ENCODE measurements around the gene FPR2. TPM values are rescaled to one million over a fixed set of nuclear protein-coding genes. Genes with fewer than 3 reads are reported as not detected.

Gene FPR2
- polyA plus RNA-seq, result 0.03 to 0.06 TPM (median 0.05 TPM) in 3 replicates
- polyA plus RNA-seq (2011; ENCODE audit: low read depth), result not detected
- polyA plus RNA-seq (2011; cell fraction: cytosol; rRNA removed), result 0.08 TPM in 1 of 2 replicates, not detected in the other
- polyA plus RNA-seq (2011; cell fraction: nucleus; rRNA removed), result 0.13 TPM in 1 of 2 replicates, not detected in the other
- polyA plus RNA-seq (2012; ENCODE audit: low replicate concordance), result not detected in 2 replicates
- polyA minus RNA-seq, result 0.32 TPM in 1 of 3 replicates, not detected in the others
- polyA minus RNA-seq (2011; cell fraction: cytosol; rRNA and poly(A)+ RNA removed), result not detected
- polyA minus RNA-seq (2011; cell fraction: nucleus; rRNA and poly(A)+ RNA removed), result not detected in 2 replicates

GRCh38 chr19:51760697-51761356 lies at the start of gene FPR2:
Gene FPR2 (plus strand): TSS chr19:51761180. CDS start chr19:51768659, 7,479 bp downstream.
- Histone ChIP-seq H3K79me2 (ENCODE audit: control insufficient read depth, insufficient read depth, low read length) (no peaks in the 10 kb centered on the region), H3K4me2 (ENCODE audit: control insufficient read depth, extremely low read depth, insufficient read depth, low read depth, low read length) (no peak within 1 kb of the TSS), H3K27ac (ENCODE audit: control insufficient read depth, insufficient read depth, low read length) (no peak within 1 kb of the TSS), H3K27me3 (ENCODE audit: control insufficient read depth, extremely low read depth, insufficient read depth, low read length) (no peaks in the 10 kb centered on the region), H3K9me3 (ENCODE audit: control insufficient read depth, low read depth, low read length) (no peaks in the 10 kb centered on the region), H3K4me3 (ENCODE audit: control insufficient read depth in 2 of 3, extremely low read depth in 1 of 3, insufficient read depth in 2 of 3, low read depth in 1 of 3, low read length in 3 of 3) (no peak within 1 kb of the TSS), H3K9ac (ENCODE audit: control insufficient read depth, extremely low read depth, insufficient read depth, low read length) (no peak within 1 kb of the TSS), H2AFZ (ENCODE audit: control insufficient read depth, low read length) (no peak within 1 kb of the TSS), H4K20me1 (ENCODE audit: control insufficient read depth, extremely low read depth, insufficient read depth, low read length) (no peaks in the 10 kb centered on the region), H3K4me1 (ENCODE audit: control insufficient read depth, extremely low read depth, insufficient read depth, low read length) (no peaks in the 10 kb centered on the region), H3K36me3 (ENCODE audit: control insufficient read depth in 2 of 2, extremely low read depth in 1 of 2, insufficient read depth in 2 of 2, low read length in 2 of 2) (no peaks in the 10 kb centered on the region), H3K9me1 (ENCODE audit: control insufficient read depth, extremely low read depth, insufficient read depth, low read length) (no peaks in the 10 kb centered on the region)
- no peak for FAIRE-seq
- TF ChIP-seq EZH2 (IDR thresholded peaks at IDR 0.05; ENCODE audit: low read length), result no peak
- TF ChIP-seq CTCF (optimal IDR thresholded peaks at IDR 0.05 in 1 of 3, IDR thresholded peaks at IDR 0.05 in 1 of 3, conservative IDR thresholded peaks at IDR 0.05 in 1 of 3; ENCODE audit: extremely low read depth in 1 of 3, insufficient read depth in 2 of 3, low read length in 3 of 3), result no peak
- dilution Hi-C loops (cut with MboI; ENCODE audit: extremely low pct_ligation_motif_present, low sequenced_read_pairs), result no loop called here
- no peak for DNase-seq (ENCODE audit: low read depth, low spot score)

- no peaks in the 10 kb centered on the region for H4K20me1 ChIP-seq (ENCODE audit: control insufficient read depth, extremely low read depth, insufficient read depth, low read length)
- H3K9me3 ChIP-seq (ENCODE audit: control insufficient read depth, low read depth, low read length), result no peaks in the 10 kb centered on the region
- FAIRE-seq (no peak), DNase-seq (ENCODE audit: low read depth, low spot score) (no peak)
- no peak overlapping the region for H3K4me3 ChIP-seq (ENCODE audit: control insufficient read depth in 2 of 3, extremely low read depth in 1 of 3, insufficient read depth in 2 of 3, low read depth in 1 of 3, low read length in 3 of 3)
- no peak overlapping the region for H3K27ac ChIP-seq (ENCODE audit: control insufficient read depth, insufficient read depth, low read length)
- no peak overlapping the region for H2AFZ ChIP-seq (ENCODE audit: control insufficient read depth, low read length)
- no peak overlapping the region for H3K4me2 ChIP-seq (ENCODE audit: control insufficient read depth, extremely low read depth, insufficient read depth, low read depth, low read length)
- no peaks in the 10 kb centered on the region for H3K79me2 ChIP-seq (ENCODE audit: control insufficient read depth, insufficient read depth, low read length)
- dilution Hi-C loops (cut with MboI; ENCODE audit: extremely low pct_ligation_motif_present, low sequenced_read_pairs), result no loop called here
- no peak overlapping the region for H3K9ac ChIP-seq (ENCODE audit: control insufficient read depth, extremely low read depth, insufficient read depth, low read length)
- peaks cover 4% of the 10 kb centered on the region for H3K27me3 ChIP-seq (ENCODE audit: control insufficient read depth, extremely low read depth, insufficient read depth, low read length)
- H3K36me3 ChIP-seq (ENCODE audit: control insufficient read depth in 2 of 2, extremely low read depth in 1 of 2, insufficient read depth in 2 of 2, low read length in 2 of 2), result no peaks in the 10 kb centered on the region
- no peaks in the 10 kb centered on the region for H3K4me1 ChIP-seq (ENCODE audit: control insufficient read depth, extremely low read depth, insufficient read depth, low read length)
- TF ChIP-seq EZH2 (IDR thresholded peaks at IDR 0.05; ENCODE audit: low read length) (no peak), CTCF (optimal IDR thresholded peaks at IDR 0.05 in 1 of 3, IDR thresholded peaks at IDR 0.05 in 1 of 3, conservative IDR thresholded peaks at IDR 0.05 in 1 of 3; ENCODE audit: extremely low read depth in 1 of 3, insufficient read depth in 2 of 3, low read length in 3 of 3) (no peak)
- no peaks in the 10 kb centered on the region for H3K9me1 ChIP-seq (ENCODE audit: control insufficient read depth, extremely low read depth, insufficient read depth, low read length)
Measured at GRCh38 chr19:51711702-51712101, 49.3 kb upstream of the FPR2 start.
